CD4-positive, alpha-beta T cell treated with Interleukin-12 subunit alpha and Interleukin-12 subunit beta, for 1 hour (primary cell): ENCODE measurements around the gene STK32A.

ENCODE experiments used
- DNase-seq: peaks from one replicate; pipeline ENCODE4 v3.0.0-alpha.2; 2020

Gene STK32A

GRCh38 chr5:147267082-147267832, 32.4 kb downstream of the STK32A start:
- DNase-seq = no peak

DNA sequence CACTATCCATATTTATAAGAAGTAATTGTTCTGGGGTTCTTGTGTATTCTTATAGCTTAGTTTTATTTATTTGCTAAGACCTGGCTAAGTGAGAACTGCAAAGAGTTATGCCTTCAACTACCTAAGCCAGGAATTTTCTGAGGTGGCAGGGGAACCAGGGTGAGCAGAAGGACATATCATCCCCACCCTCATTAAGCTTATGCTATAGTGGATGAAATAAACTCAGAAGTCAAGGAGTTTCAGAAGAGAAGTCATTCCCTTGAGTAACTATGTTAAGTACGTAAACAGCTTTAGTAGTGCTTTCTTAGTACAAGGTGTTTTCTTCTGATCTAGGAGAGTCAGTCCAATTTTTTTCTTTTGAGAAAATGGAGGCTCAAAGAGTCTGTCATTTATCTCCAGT, 41.7 kb downstream of the STK32A start:
- no peak for DNase-seq

- DNase-seq = no peak
These were observed 51.5 kb downstream of the STK32A start for GRCh38 chr5:147286296-147286695.

GRCh38 chr5:147287110-147287509, 52.3 kb downstream of the STK32A start:
- no peak for DNase-seq

GRCh38 chr5:147290261-147290660, 55.4 kb downstream of the STK32A start:
- no peak for DNase-seq

DNA sequence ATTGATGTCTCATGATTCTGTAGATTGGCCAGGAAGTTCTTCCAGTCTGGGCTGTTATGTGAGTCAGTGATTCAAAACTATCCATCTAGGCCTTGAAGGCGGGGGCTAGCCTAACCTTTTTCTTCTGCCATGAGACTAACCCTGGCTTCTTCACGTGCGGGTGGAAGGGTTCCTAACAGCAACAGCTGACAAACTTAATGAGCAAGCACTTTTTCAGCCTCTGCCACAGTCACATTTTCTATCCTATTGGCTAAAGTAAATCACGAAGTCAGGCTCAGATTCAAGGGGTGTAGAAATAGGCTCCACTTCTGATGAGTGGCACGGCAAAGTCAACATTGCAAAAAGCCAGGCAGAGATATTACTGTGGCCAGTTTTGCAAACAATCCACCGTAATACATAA, 68.4 kb downstream of the STK32A start:
- DNase-seq = no peak

- DNase-seq = no peak
These were observed 69.2 kb downstream of the STK32A start for GRCh38 chr5:147303976-147304375.

- no peak for DNase-seq
These were observed 70.3 kb downstream of the STK32A start for GRCh38 chr5:147305147-147305546.

DNA sequence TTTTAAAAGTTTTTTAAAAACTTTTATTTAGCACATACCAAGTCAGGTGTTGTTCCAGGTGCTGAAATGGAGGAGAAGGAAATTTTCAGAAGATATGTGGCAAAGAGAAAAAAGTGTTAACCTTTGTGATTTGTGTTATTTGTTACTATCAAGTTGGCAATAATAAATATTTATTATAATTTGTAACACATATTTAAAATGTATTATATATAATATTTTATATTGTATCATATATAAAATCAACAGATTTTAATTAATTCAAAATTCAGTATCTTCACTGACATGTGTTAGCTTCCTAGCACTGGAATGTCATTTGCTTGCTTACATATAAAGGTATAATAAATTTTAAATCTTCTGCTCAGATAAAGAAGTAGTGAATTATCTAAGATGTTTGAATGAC, 71.5 kb downstream of the STK32A start:
- no peak for DNase-seq

GRCh38 chr5:147307170-147307569, 72.3 kb downstream of the STK32A start:
- no peak for DNase-seq

- DNase-seq = no peak
These were observed 74.8 kb downstream of the STK32A start for GRCh38 chr5:147309621-147310020.

GRCh38 chr5:147310059-147310704, 75.4 kb downstream of the STK32A start:
- DNase-seq = no peak

GRCh38 chr5:147317978-147318684, 83.3 kb downstream of the STK32A start:
- no peak for DNase-seq

DNA sequence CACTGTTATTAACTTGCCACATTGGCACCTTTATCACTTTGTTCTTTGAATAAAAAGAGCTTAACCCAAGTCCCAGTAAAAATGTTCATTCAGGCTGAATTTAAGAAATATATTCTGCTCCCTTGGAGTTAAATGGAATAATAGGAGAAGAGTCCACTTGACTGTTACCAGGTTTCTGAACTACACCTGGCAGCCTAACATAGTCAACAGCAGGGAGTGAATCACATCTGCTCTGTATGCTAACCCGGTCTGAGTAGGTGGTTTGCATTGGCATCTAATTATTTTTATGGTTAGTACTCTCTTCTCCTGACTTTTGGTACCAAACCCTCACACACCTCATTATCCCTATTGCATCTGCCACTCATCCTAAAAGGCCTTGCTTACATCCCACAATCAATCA, 86.7 kb downstream of the STK32A start:
- DNase-seq = no peak

DNA sequence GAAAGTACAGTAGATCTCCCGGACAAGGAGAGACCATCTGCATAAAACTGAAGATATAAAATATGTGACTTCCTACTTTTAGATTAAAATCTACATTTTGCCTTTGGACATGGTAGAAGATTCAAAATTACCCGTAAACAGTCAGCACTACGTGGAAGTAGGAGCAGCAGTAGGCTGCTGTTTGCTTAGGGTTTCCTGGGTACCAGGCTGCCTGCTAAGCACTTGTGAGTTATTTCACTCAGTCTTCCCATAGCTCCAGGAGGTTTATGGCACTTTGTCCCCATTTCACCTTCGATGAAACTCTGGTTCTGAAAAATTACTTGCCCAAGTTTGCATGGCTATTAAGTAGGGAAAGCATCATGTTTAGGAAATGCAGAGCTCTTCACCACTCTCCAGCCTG, 92.6 kb downstream of the STK32A start:
- DNase-seq = no peak

DNA sequence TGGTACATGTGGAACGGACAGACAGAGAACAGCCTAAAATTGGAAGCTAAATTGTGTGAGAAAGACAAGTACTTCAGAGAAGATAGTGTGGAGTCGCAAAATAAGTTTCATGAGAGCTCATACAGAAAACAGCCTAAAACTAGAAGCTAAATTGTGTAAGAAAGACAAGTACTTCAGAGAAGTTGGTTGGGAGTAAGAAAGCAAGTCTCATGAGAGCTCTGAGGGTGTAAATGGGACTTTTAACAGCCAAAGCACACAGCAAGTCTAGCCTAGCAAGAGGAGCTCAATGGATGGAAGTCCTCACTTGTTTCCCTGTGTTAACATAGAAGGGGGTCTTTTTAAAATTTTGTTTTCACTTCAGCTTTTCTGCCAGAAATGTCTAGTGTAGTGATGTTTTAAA, 93.1 kb downstream of the STK32A start:
- no peak for DNase-seq

DNA sequence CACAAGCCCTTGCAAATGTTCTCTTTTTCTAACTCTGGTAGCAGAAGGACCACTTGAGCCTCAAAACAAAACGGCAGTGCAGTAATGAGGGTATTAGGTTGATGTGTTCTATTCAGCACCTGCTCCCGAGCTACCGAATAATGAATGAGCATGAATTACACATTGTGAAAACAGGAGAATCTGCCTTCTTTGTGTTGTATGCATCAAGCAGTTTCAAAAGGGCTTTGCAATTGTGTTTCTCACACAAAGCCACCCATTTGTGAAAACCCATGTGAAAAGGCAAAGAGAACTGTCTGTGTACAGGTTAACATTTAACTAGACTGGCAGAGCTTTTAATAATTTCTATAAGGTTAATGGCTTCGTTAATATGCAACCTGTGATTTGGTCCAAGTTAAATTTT, 97.8 kb downstream of the STK32A start:
- DNase-seq = no peak

DNA sequence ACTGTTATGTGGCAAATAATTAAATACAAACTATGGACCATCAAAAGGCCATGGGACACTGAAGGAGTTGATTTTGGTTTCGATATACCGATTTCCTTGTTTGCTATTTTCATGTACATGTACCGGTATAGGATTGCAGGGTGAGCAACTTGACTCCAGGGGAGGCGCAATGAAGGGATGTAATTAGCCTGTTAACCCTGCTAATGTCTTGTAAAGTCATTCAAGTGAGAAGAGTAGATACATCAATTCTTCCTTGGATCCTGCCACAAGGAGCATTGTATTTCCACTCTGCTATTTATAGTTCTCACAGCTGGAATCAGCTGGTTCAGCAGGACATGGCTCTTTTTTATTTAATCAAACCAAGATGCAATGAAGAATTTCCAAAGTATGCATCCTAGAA, 102.0 kb downstream of the STK32A start:
- no peak for DNase-seq

DNA sequence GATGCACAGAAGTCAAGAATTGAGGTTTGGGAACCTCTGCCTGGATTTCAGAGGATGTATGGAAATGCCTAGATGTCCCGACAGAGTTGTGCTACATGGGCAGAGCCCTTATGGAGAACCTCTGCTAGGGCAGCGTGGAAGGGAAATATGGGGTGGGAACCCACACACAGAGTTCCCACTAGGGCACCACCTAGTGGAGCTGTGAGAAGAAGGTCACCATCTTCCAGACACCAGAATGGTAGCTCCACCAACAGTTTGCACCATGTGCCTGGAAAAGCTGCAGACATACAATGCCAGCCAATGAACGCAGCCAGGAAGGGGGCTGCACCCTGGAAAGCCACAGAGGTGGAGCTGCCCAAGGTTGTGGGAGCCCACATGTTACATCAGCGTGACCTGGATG, 104.5 kb downstream of the STK32A start:
- DNase-seq = no peak

DNA sequence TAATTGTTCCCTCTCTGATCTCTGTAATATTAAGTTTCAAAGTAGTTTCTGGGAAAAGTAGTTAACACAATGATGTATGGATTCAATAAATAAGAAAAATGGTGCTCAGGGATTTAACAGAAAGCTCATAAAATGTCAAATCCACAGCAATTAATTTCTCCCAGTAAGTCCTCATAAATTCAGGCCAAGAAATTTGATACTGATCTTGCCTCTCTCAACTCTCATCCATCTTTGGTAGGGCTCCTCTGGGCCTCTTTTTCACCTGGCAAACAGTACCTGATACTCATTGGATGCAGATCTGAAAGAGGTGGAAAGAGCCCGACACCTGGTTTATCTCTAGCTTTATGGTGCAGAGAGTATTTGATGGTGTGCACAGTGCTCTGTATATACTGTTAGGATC, 106.1 kb downstream of the STK32A start:
- no peak for DNase-seq

GRCh38 chr5:147341345-147341744, 106.5 kb downstream of the STK32A start:
- no peak for DNase-seq

DNA sequence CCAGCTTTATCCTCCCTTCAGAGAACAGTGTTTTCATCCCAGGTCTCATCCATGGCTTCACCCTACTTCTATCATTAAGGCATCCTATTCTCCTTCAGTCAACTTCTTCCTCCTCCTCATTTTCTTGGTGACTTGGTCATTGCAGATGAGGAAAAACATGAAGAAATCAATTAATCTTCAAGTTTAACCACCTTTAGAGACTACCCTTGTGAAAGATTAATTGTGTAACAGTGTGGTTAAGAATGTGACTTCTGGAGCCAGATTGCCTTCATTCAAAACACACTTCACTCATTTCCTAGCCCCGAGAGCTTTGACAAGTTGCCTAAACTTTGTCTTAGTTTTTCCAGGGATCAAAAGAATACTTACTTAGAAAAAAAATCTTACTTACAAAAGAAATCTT, 110.0 kb downstream of the STK32A start:
- no peak for DNase-seq

GRCh38 chr5:147346006-147346561, 111.3 kb downstream of the STK32A start:
- no peak for DNase-seq

DNA sequence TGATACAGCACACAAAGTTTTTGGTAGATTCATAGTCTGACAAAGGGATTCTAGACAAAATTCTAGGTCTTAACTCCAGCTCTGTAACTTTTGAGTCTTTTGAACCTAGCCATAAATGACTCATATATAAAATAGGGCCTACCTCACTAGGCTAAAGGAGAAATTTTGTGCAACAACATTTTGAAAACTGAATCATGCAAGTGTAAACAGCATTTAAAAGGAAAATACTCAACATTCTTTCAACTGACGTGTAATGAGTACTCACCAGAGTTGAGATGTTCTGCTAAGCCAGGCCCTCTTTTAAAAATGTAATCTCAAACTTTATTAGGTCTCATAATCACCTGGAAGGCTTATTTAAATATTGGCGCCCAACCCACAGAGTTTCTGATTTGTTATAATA, 113.2 kb downstream of the STK32A start:
- DNase-seq = no peak
